22Rv1 (cell line): ENCODE results near the gene TNNC2.

Source experiments
- ZFX ChIP-seq: fragments of 450-650 bp; IDR thresholded peaks from 2 replicates; pipeline ENCODE4 v1.6.1; 2017; ENCODE audit warnings: antibody characterized with exemption, borderline replicate concordance
- TF ChIP-seq, protein P1 (sequence below): fragments of 450-650 bp; IDR thresholded peaks from 2 replicates; pipeline ENCODE4 v1.5.1; 2017; ENCODE audit warnings: mild to moderate bottlenecking

DNA sequence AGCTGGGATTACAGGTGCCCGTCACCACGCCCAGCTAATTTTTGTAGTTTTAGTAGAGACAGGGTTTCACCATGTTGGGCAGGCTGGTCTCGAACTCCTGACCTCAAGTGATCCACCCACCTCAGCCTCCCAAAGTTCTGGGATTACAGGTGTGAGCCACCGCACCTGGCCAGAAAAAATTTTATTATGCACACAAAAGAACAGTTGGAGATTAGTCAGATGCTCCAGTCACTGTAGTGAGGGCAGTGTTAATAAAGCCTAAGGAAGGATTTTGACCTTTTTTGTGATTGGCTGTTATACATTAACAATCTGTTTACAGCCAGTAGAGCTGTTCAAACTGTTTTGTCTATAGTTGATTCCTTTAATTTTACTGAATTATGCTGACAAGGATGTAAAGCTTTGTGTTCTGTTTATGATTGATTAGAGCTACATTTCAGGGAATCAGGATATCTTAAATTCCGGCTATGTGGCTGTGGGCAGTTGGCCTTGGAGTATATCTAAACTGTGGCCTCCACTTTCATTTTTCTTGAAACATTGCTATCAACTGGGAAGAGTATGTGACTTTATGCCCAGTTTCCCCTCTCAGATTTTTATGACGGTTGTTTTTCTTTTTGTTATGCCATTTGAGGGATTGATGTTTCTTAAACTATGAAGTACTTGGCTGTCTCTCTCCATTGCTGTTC is 40.2 kb upstream of the TNNC2 start:
- TF ChIP-seq, protein P1, sequence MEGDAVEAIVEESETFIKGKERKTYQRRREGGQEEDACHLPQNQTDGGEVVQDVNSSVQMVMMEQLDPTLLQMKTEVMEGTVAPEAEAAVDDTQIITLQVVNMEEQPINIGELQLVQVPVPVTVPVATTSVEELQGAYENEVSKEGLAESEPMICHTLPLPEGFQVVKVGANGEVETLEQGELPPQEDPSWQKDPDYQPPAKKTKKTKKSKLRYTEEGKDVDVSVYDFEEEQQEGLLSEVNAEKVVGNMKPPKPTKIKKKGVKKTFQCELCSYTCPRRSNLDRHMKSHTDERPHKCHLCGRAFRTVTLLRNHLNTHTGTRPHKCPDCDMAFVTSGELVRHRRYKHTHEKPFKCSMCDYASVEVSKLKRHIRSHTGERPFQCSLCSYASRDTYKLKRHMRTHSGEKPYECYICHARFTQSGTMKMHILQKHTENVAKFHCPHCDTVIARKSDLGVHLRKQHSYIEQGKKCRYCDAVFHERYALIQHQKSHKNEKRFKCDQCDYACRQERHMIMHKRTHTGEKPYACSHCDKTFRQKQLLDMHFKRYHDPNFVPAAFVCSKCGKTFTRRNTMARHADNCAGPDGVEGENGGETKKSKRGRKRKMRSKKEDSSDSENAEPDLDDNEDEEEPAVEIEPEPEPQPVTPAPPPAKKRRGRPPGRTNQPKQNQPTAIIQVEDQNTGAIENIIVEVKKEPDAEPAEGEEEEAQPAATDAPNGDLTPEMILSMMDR = no peak
- TF ChIP-seq ZFX = no peak
